GM19240 (cell line): ENCODE data around the gene ZNF638.

ENCODE experiments used
- DNase-seq: peaks from one replicate; pipeline ENCODE4 v3.0.0; 2011; ENCODE audit warnings: low spot score; ENCODE audit not compliant: insufficient read length

Gene ZNF638

GRCh38 chr2:71455741-71456569 is 124.4 kb downstream of the ZNF638 start:
- no peak for DNase-seq

- no peak for DNase-seq
These were observed 125.0 kb downstream of the ZNF638 start for GRCh38 chr2:71456617-71457016.

GRCh38 chr2:71457123-71457915 is 125.7 kb downstream of the ZNF638 start:
- DNase-seq = no peak

- DNase-seq = no peak
These were observed 126.3 kb downstream of the ZNF638 start for GRCh38 chr2:71457923-71458322.

GRCh38 chr2:71458413-71459083 is 127.0 kb downstream of the ZNF638 start:
- no peak for DNase-seq

- DNase-seq = no peak
These were observed 127.5 kb downstream of the ZNF638 start for GRCh38 chr2:71459084-71459431.

- no peak for DNase-seq
These were observed 128.5 kb downstream of the ZNF638 start for GRCh38 chr2:71460056-71460455.

- no peak for DNase-seq
These were observed 129.2 kb downstream of the ZNF638 start for GRCh38 chr2:71460595-71461303.

GRCh38 chr2:71461304-71461671 is 129.7 kb downstream of the ZNF638 start:
- no peak for DNase-seq

GRCh38 chr2:71462056-71462605 is 130.5 kb downstream of the ZNF638 start:
- no peak for DNase-seq

GRCh38 chr2:71462641-71463341 is 131.2 kb downstream of the ZNF638 start:
- no peak for DNase-seq

- no peak for DNase-seq
These were observed 131.7 kb downstream of the ZNF638 start for GRCh38 chr2:71463342-71463654.

- DNase-seq = no peak
These were observed 132.8 kb downstream of the ZNF638 start for GRCh38 chr2:71464389-71464788.

- no peak for DNase-seq
These were observed 133.8 kb downstream of the ZNF638 start for GRCh38 chr2:71465356-71465755.

GRCh38 chr2:71465961-71466300 is 134.3 kb downstream of the ZNF638 start:
- no peak for DNase-seq

- DNase-seq = no peak
These were observed 135.0 kb downstream of the ZNF638 start for GRCh38 chr2:71466301-71467179.

- DNase-seq = no peak
These were observed 135.7 kb downstream of the ZNF638 start for GRCh38 chr2:71467180-71467815.

GRCh38 chr2:71468279-71469015 is 136.9 kb downstream of the ZNF638 start:
- no peak for DNase-seq
